Bronchial epithelial cell (primary cell): ENCODE results near the gene GSTM4. TPM values are rescaled to one million over a fixed set of nuclear protein-coding genes. Genes with fewer than 3 reads are reported as not detected.
A peak's percentile ranks its signal among the peaks of the same experiment; 100 is the strongest.

Experiments used
- DNase-seq: peaks from one replicate; pipeline ENCODE4 v3.0.0-alpha.2; 2010; ENCODE audit warnings: low read depth
- FAIRE-seq: peaks from 2 replicates; lab custom pipeline; 2011; peaks lifted over from hg19 to GRCh38; lab: Jason Lieb, UNC
- H3K27me3 ChIP-seq: 2 replicates; pipeline ENCODE4 v1.5.1; 2011; ENCODE audit warnings: low read length; ENCODE audit not compliant: control insufficient read depth, insufficient read depth
- H3K36me3 ChIP-seq: 2 replicates; pipeline ENCODE4 v1.5.1; 2011; ENCODE audit warnings: low read length; ENCODE audit not compliant: control insufficient read depth, insufficient read depth
- H3K4me3 ChIP-seq: 2 replicates; pipeline ENCODE4 v1.5.1; 2011; ENCODE audit warnings: mild to moderate bottlenecking, low read depth, low read length, control low read depth
- CTCF ChIP-seq: IDR thresholded peaks from 2 replicates; pipeline ENCODE4 v1.5.1; 2011; ENCODE audit warnings: mild to moderate bottlenecking, moderate library complexity, low read length, control low read depth, inconsistent platforms; ENCODE audit not compliant: insufficient read depth, severe bottlenecking
- total RNA-seq: library from RNA; depleted of rRNA; stranded (reverse); fragments of >200 nt; gene quantifications from 2 replicates; pipeline ENCODE4 v1.2.1, GENCODE V29; 2014

Gene GSTM4
- total RNA-seq, 1 donor from 2014 or later = 0.53 TPM

- DNase-seq (no peak), FAIRE-seq (no peak)
- no peaks in the 10 kb centered on the region for H3K36me3 ChIP-seq
- H3K27me3 ChIP-seq = no peaks in the 10 kb centered on the region
- TF ChIP-seq CTCF = no peak
- H3K4me3 ChIP-seq = no peak overlapping the region
Measured at GRCh38 chr1:109615879-109616278, 40.0 kb upstream of the GSTM4 start.

- no peak for DNase-seq
- Histone ChIP-seq H3K4me3 (no peak overlapping the region), H3K27me3 (no peaks in the 10 kb centered on the region), H3K36me3 (no peaks in the 10 kb centered on the region)
- no peak for FAIRE-seq
- no peak for TF ChIP-seq CTCF
Measured at GRCh38 chr1:109616391-109616790, 39.5 kb upstream of the GSTM4 start.

GRCh38 chr1:109617291-109617801 is 38.6 kb upstream of the GSTM4 start:
- H3K36me3 ChIP-seq = no peaks in the 10 kb centered on the region
- no peak for TF ChIP-seq CTCF
- no peak for FAIRE-seq
- H3K27me3 ChIP-seq = no peaks in the 10 kb centered on the region
- peak; percentile 90 for DNase-seq
- H3K4me3 ChIP-seq = no peak overlapping the region

- Histone ChIP-seq H3K27me3 (no peaks in the 10 kb centered on the region), H3K36me3 (peaks cover 1% of the 10 kb centered on the region), H3K4me3 (peak overlapping the region; percentile 73)
- DNase-seq (no peak), FAIRE-seq (no peak)
- no peak for TF ChIP-seq CTCF
Measured at GRCh38 chr1:109618661-109619575, 37.0 kb upstream of the GSTM4 start.

GRCh38 chr1:109619576-109620400 is 36.1 kb upstream of the GSTM4 start, which contains the start of the genes AMPD2 and GNAT2:
TSS of gene AMPD2 (plus strand) at chr1:109619837. CDS start at chr1:109621176, 1,339 bp downstream.
TSS of gene GNAT2 (minus strand) at chr1:109619616. CDS start at chr1:109612870, 6,746 bp downstream.
- Histone ChIP-seq H3K4me3 (peak within 1 kb of the TSS; percentile 73), H3K27me3 (no peaks in the 10 kb centered on the region), H3K36me3 (peaks cover 1% of the 10 kb centered on the region)
- no peak for TF ChIP-seq CTCF
- FAIRE-seq (no peak), DNase-seq (peak; percentile 70)
